CD4-positive, alpha-beta T cell (primary cell): Measurements from ENCODE around the gene NME8. TPM values are rescaled to one million over a fixed set of nuclear protein-coding genes. Genes with fewer than 3 reads are reported as not detected.

ENCODE experiments used
- ATAC-seq: fragments of 200-7000 bp; cut with Tn5 transposase; one replicate; pipeline ENCODE4 v1.10.0; 2022; ENCODE audit warnings: mild to moderate bottlenecking; ENCODE audit not compliant: poor library complexity
- CTCF ChIA-PET: fragments of 350-600 bp; sonication (Branson Sonifier 250); formaldehyde crosslinking; loops from one replicate; lab custom pipeline; 2021; ENCODE audit warnings: antibody characterized with exemption, inconsistent platforms; lab: Charles Lee
- POLR2A ChIA-PET: fragments of 350-600 bp; sonication (Branson Sonifier 250); formaldehyde crosslinking; loops from one replicate; lab custom pipeline; 2021; ENCODE audit warnings: antibody characterized with exemption, inconsistent platforms; lab: Charles Lee
- DNase-seq, 14 experiments: peaks; one replicate each; pipeline ENCODE4 v3.0.0-alpha.2; 2013 to 2020; ENCODE audit warnings: mixed read lengths in 2 of 14
- H3K27ac ChIP-seq, 2 donors: one replicate each; pipeline versions ENCODE4 v1.5.1 to v1.7.0; 2013; ENCODE audit warnings: low read length in 2 of 2, low read depth in 1 of 2, mild to moderate bottlenecking in 1 of 2
- H3K27me3 ChIP-seq, 2 experiments: 1 replicate in 1 of 2; 2 replicates in 1 of 2; pipeline versions ENCODE4 v1.6.1 to v1.7.0; 2013; ENCODE audit warnings: low read length in 2 of 2, control low read depth in 1 of 2, mild to moderate bottlenecking in 1 of 2, moderate library complexity in 1 of 2; ENCODE audit not compliant: insufficient read depth in 2 of 2, control insufficient read depth in 1 of 2
- H3K36me3 ChIP-seq: one replicate; pipeline ENCODE4 v1.6.1; 2013; ENCODE audit warnings: low read length, control low read depth; ENCODE audit not compliant: insufficient read depth
- H3K4me1 ChIP-seq: one replicate; pipeline ENCODE4 v1.6.1; 2013; ENCODE audit warnings: low read length, control low read depth; ENCODE audit not compliant: insufficient read depth
- H3K4me3 ChIP-seq: one replicate; pipeline ENCODE4 v1.5.1; 2013; ENCODE audit warnings: mild to moderate bottlenecking, low read length, moderate library complexity
- H3K9me3 ChIP-seq, 2 experiments: 1 replicate in 1 of 2; 2 replicates in 1 of 2; pipeline versions ENCODE4 v1.6.1 to v1.7.0; 2013; ENCODE audit warnings: low read length in 2 of 2, mild to moderate bottlenecking in 2 of 2, control low read depth in 1 of 2, moderate library complexity in 1 of 2; ENCODE audit not compliant: control insufficient read depth in 1 of 2, insufficient read depth in 1 of 2
- H3K27ac Mint-ChIP-seq: one replicate; pipeline ENCODE4 v1.8.0; 2020; ENCODE audit warnings: mixed read lengths
- H3K27me3 Mint-ChIP-seq: one replicate; pipeline ENCODE4 v1.8.0; 2021; ENCODE audit warnings: mixed read lengths
- H3K36me3 Mint-ChIP-seq: one replicate; pipeline ENCODE4 v1.8.0; 2021; ENCODE audit warnings: low read depth, mixed read lengths
- H3K4me1 Mint-ChIP-seq: one replicate; pipeline ENCODE4 v1.8.0; 2021; ENCODE audit warnings: low read depth, mixed read lengths
- H3K4me3 Mint-ChIP-seq: one replicate; pipeline ENCODE4 v1.8.0; 2020; ENCODE audit warnings: mild to moderate bottlenecking, mixed read lengths
- H3K9me3 Mint-ChIP-seq: one replicate; pipeline ENCODE4 v1.8.0; 2020; ENCODE audit warnings: mixed read lengths
- intact Hi-C, 2 experiments: fragments of 100-400 bp; cut with DNase I in 1 of 2; cut with micrococcal nuclease in 1 of 2; formaldehyde crosslinking; loops; one replicate each; pipeline versions ENCODE4 v1.15.1 to v1.9.0; 2023 to 2025; cut with DNase I, micrococcal nuclease
- total RNA-seq, 174 experiments: library from RNA in 2 of 174; stranded (reverse) in 2 of 174; gene quantifications; one replicate each; pipeline ENCODE4 v1.2.3 and lab custom pipeline; 2021 to 2026
- TF ChIP-seq, protein P1 (sequence below): fragments of 200-600 bp; IDR thresholded peaks from one replicate; pipeline ENCODE4 v1.8.0; 2022; ENCODE audit warnings: antibody characterized with exemption, mild to moderate bottlenecking

NME8 gene
- total RNA-seq, 2 experiments from 2014 or later, result not detected

GRCh38 chr7:37823557-37823956 is 24.8 kb upstream of the NME8 start:
- Histone ChIP-seq H3K9me3 (no peaks in the 10 kb centered on the region), H3K4me1 (no peaks in the 10 kb centered on the region), H3K27ac (no peak overlapping the region), H3K36me3 (no peaks in the 10 kb centered on the region), H3K27me3 (no peaks in the 10 kb centered on the region), H3K4me3 (no peak overlapping the region)
- no peaks in the 10 kb centered on the region for H3K9me3 Mint-ChIP-seq
- DNase-seq (no peak), ATAC-seq (no peak)
- no peaks in the 10 kb centered on the region for H3K4me1 Mint-ChIP-seq
- ChIA-PET POLR2A (no interaction called here), CTCF (no interaction called here)
- H3K27me3 Mint-ChIP-seq, result peaks cover 8% of the 10 kb centered on the region
- H3K27ac Mint-ChIP-seq, result no peak overlapping the region
- no peaks in the 10 kb centered on the region for H3K36me3 Mint-ChIP-seq
- intact Hi-C loops, result no loop called here
- TF ChIP-seq, protein P1, sequence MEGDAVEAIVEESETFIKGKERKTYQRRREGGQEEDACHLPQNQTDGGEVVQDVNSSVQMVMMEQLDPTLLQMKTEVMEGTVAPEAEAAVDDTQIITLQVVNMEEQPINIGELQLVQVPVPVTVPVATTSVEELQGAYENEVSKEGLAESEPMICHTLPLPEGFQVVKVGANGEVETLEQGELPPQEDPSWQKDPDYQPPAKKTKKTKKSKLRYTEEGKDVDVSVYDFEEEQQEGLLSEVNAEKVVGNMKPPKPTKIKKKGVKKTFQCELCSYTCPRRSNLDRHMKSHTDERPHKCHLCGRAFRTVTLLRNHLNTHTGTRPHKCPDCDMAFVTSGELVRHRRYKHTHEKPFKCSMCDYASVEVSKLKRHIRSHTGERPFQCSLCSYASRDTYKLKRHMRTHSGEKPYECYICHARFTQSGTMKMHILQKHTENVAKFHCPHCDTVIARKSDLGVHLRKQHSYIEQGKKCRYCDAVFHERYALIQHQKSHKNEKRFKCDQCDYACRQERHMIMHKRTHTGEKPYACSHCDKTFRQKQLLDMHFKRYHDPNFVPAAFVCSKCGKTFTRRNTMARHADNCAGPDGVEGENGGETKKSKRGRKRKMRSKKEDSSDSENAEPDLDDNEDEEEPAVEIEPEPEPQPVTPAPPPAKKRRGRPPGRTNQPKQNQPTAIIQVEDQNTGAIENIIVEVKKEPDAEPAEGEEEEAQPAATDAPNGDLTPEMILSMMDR, result no peak
- no peak overlapping the region for H3K4me3 Mint-ChIP-seq

GRCh38 chr7:37825038-37825437 is 23.4 kb upstream of the NME8 start:
- intact Hi-C loops, result no loop called here
- H3K27me3 ChIP-seq, result no peaks in the 10 kb centered on the region
- DNase-seq (no peak), ATAC-seq (no peak)
- no peaks in the 10 kb centered on the region for H3K36me3 Mint-ChIP-seq
- H3K27ac Mint-ChIP-seq, result no peak overlapping the region
- ChIA-PET POLR2A (no interaction called here), CTCF (interaction anchor here (1.1 kb wide), 1 partner anchor 8 kb away, joined by 3 read pairs; no protein-coding TSS in a partner anchor)
- peaks cover 8% of the 10 kb centered on the region for H3K27me3 Mint-ChIP-seq
- no peak overlapping the region for H3K27ac ChIP-seq
- no peaks in the 10 kb centered on the region for H3K4me1 Mint-ChIP-seq
- H3K9me3 Mint-ChIP-seq, result no peaks in the 10 kb centered on the region
- H3K36me3 ChIP-seq, result no peaks in the 10 kb centered on the region
- TF ChIP-seq, protein P1, result no peak
- H3K9me3 ChIP-seq, result no peaks in the 10 kb centered on the region
- H3K4me3 ChIP-seq, result no peak overlapping the region
- H3K4me3 Mint-ChIP-seq, result no peak overlapping the region
- no peaks in the 10 kb centered on the region for H3K4me1 ChIP-seq

DNA sequence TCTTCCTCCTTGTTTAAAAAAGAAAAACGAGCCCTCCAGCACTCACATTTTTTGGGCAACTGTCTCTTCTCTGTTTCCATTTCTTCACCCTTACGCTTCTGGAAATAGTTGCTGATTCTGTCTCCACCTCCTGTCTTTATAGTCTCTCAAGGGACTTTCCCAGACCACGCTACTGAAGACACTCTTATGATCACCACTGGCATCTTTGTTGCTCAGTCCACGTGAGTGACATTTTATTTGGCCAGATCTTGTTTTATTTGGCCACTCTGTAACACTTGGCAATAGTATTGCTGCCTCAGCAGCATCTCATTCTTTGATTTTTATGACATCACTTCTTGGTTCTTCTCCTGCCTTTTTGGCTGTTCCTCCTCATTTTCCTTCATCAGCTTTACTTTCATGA is 21.6 kb upstream of the NME8 start:
- Mint-ChIP-seq H3K27me3 (peaks cover 8% of the 10 kb centered on the region), H3K9me3 (no peaks in the 10 kb centered on the region), H3K4me1 (no peaks in the 10 kb centered on the region), H3K4me3 (no peak overlapping the region), H3K36me3 (no peaks in the 10 kb centered on the region), H3K27ac (no peak overlapping the region)
- intact Hi-C loops, result no loop called here
- Histone ChIP-seq H3K27ac (no peak overlapping the region), H3K27me3 (no peaks in the 10 kb centered on the region), H3K4me1 (no peaks in the 10 kb centered on the region), H3K36me3 (no peaks in the 10 kb centered on the region), H3K9me3 (no peaks in the 10 kb centered on the region), H3K4me3 (no peak overlapping the region)
- ChIA-PET POLR2A (no interaction called here), CTCF (no interaction called here)
- no peak for ATAC-seq
- TF ChIP-seq, protein P1, result no peak
- no peak for DNase-seq
